GM03348 (cell line): ENCODE results near the gene TMC1.
"Not testable (repeated sequence)": the region's sequence is repeated elsewhere in the genome, so short reads cannot be mapped to it uniquely, and the experiment has no call there.

Experiments used
- DNase-seq: peaks from one replicate; pipeline ENCODE4 v3.0.0; 2012; ENCODE audit warnings: low spot score

Gene TMC1

GRCh38 chr9:72772661-72773060 is 251.3 kb downstream of the TMC1 start:
- DNase-seq = no peak

GRCh38 chr9:72773570-72773969 is 252.2 kb downstream of the TMC1 start:
- no peak for DNase-seq

DNA sequence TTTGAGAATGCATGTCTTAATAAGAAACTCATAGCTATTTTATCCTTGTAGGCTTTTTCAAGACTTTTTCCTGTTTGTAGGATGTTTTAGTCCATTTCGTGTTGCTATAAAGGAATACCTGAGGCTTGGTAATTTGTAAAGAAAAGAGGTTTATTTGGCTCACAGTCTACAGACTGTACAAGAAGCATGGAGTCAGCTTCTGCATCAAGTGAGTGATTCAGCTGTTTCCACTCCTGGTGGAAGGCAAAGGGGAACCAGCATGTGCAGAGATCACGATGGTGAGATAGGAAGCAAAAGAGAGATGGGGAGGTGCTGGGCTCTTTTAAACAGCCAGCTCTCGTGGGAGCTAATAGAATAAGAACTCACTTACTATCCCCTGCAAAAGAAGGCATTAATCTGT is 254.2 kb downstream of the TMC1 start:
- DNase-seq = no peak

GRCh38 chr9:72779614-72780013 is 258.2 kb downstream of the TMC1 start:
- DNase-seq = no peak

- DNase-seq = no peak
Measured at GRCh38 chr9:72786948-72787347, 265.5 kb downstream of the TMC1 start.

GRCh38 chr9:72788966-72789735 is 267.7 kb downstream of the TMC1 start:
- no peak for DNase-seq

DNA sequence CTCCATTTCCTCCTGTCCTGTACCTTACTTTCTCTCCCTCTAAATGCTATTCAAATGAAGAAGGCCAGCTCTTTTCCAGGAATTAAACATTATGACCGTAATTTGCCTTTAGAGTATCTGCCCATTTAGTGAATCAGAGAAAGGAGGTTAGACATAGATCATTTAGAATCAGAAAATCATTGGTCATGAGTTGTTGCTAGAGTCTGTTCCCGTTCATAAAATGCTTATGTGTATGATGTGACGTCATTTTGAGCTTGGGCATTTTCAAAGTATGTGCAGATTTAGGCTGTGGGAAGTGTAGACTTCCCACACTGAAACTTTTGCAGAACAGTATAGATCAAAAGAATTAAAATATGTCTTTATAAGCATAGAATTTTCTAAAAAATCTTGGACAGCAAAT is 268.5 kb downstream of the TMC1 start:
- no peak for DNase-seq

DNA sequence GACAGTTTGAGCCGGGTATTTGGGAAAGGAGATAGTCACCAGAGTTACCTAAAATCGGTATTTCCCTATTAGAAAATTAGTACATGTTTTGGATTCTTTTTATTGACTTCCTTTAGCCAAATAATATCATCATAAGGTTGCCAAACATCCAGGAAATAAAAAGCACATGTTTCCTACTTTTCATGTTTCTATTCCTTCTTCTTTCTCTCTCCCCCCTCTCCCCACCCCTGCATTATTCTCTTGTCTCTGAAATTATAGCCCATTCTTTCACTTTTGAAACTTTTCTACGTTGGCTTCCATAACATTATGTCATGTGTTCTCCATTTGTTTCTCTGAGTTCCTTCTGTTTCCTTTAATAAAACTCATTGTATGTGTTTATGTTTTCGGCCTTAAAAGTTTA is 269.6 kb downstream of the TMC1 start:
- no peak for DNase-seq

- no peak for DNase-seq
Measured at GRCh38 chr9:72791436-72791835, 270.0 kb downstream of the TMC1 start.

DNA sequence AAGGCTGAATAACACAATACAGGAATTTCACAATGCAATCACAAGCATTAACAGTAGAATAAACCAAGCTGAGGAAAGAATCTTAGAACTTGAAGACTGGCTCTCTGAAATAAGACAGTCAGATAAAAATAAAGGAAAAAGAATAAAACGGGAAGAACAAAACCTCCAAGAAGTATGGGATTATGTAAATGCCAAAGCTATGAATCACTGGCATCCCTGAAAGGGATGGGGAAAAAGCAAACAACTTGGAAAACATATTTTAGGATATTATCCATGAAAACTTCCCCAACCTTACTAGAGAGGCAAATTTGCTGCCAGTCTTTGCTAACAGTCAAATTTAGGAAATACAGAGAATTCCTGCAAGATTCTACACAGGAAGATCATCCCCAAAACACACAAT is 273.5 kb downstream of the TMC1 start:
- DNase-seq = no peak

- no peak for DNase-seq
Measured at GRCh38 chr9:72800328-72800994, 279.1 kb downstream of the TMC1 start.

DNA sequence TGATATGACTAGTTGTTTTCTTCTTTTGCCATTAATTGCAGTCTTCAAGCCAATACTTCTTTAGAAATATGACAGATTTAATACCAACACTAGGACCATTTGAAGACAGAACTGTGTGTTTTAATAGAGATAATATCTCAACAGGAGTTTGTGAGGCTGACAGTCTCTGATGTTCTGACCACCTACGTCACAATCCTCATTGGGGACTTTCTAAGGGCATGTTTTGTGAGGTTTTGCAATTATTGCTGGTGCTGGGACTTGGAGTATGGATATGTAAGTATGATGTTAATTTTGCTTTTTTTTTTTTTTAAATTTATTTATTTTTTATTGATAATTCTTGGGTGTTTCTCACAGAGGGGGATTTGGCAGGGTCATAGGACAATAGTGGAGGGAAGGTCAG is 283.8 kb downstream of the TMC1 start:
- DNase-seq = no peak

DNA sequence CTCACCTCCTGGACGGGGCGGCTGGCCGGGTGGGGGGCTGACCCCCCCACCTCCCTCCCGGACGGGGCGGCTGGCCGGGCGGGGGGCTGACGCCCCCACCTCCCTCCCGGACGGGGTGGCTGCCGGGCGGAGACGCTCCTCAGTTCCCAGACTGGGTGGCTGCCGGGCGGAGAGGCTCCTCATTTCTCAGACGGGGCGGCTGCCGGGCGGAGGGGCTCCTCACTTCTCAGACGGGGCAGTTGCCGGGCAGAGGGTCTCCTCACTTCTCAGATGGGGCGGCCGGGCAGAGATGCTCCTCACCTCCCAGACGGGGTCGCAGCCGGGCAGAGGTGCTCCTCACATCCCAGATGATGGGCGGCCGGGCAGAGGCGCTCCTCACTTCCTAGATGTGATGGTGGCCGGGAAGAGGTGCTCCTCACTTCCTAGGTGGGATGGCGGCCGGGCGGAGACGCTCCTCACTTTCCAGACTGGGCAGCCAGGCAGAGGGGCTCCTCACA is 285.0 kb downstream of the TMC1 start:
- not testable (repeated sequence) for DNase-seq

DNA sequence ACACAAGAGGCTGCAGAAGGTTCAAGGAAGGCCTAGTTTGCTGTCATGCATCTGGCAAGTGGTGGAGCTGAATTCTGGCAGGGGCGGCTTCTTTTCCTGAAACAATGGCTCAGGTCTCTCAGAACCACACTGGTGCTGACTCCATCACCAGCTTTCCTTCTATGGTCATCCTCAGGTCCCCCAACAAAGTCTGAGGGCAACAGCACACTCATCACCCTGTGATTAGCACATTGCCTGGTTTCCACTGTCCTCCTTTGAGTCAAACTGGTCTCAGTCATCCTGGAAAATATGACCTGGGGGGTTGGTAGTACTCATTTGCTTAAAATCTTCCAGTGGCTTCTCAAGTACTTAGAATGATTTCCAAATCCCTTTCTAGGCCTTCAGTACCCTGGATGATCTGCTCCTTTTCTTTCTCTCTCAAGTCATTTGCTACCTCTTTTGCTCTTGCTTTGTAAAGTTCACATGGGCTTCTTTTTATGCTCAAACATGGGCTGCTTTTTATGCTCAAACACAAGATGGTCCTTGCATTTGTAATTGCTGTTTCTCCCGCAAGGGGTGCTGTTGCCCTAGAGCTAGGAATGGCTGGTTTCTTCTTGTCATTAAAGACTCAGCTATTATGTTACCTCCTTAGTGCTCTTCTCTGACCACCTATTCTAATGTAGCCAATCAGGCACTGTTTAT is 286.5 kb downstream of the TMC1 start:
- no peak for DNase-seq

DNA sequence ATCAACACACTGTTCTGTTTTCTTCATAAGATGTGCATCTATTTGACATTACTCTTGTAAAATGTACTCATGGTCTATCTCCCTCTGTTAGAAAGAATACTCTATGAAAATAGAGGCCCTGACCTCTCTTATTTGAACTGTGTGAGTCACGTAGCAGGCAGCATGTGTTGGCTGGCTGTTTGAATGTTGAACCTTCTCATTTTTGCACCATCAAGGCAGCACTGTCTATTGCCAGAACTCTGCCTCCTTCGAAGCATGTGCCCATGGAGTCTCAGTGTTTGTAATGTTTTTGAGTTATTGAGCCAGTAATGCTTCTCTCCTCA is 287.0 kb downstream of the TMC1 start:
- no peak for DNase-seq

DNA sequence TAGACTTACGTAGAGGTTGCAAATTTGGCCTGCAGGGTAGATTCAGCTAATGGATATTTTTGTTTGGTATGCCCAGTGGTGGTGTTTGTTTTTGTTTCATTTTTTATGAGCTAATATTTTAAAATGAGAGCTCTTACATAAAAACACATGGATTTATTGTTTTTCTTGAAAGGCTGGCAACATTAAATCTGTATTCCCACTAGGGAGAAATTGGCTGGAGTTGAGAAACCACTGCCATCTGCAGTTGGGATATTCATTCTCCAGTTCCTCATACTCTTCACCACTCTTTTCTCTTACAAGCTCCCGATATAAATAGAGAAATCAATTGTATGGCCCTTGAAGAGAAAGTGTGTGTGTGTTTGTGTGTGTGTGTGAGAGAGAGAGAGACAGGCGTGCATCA is 288.2 kb downstream of the TMC1 start:
- no peak for DNase-seq

- DNase-seq = no peak
Measured at GRCh38 chr9:72812559-72813111, 291.2 kb downstream of the TMC1 start.

- no peak for DNase-seq
Measured at GRCh38 chr9:72813544-72813943, 292.1 kb downstream of the TMC1 start.

GRCh38 chr9:72814083-72814597 is 292.7 kb downstream of the TMC1 start:
- DNase-seq = no peak

DNA sequence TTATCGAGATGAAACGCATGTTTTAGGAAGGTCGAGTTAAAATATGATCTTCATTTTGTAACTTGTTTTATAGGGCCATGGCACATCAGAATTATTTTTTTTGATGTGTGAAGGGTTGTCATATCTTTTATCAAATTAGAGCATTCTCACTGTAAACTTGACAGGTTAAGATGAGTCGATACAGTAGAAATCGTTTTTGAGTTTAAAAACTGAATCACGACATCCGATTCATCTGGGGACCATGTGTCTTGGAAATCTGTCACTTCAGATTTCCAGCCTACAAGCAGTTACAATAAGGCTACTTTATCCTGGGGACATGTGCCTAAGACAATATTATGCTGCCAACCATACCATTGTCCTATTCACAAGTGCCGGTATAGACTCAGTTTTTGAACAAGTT is 295.3 kb downstream of the TMC1 start:
- DNase-seq = no peak

DNA sequence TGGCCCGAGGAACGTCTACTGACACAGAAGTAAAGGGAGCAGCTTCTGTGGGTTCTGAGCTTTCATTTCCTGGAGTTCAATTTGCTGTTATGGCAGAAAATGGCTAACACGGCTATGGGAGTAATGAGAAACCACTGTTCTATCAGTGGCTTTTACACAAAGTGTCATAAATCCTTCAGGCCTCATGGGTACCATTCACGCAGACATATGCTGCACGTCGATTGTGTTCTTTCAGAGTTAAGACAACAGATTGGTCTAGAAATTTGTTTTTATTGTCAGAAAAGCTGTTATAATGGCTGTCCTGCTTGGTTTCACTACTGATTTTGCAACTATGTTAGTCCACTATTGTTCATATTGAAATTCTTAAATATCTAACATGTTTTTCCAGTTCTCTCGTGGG is 296.0 kb downstream of the TMC1 start:
- no peak for DNase-seq

DNA sequence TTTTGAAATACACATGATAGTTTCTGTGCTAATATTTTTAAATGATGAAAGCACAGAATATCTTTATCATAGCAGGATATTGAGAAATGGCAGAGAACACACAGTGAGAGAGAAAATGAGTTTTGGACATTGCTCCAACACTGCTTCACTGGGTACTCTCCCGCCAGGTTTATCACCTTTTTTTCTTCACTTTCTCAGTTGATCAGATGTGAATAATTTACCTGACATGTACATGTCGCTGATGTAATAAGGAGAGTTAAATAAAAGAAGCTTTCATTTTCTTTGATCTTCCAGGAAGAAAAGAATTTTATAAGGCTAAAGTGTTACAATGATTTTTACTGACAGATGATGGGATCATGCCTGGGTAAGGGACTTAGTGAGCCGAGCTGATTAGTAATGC is 297.0 kb downstream of the TMC1 start:
- no peak for DNase-seq

GRCh38 chr9:72823971-72824370 is 302.6 kb downstream of the TMC1 start:
- no peak for DNase-seq
